ENCODE results near the gene ATP6V0E1. TPM values are rescaled to one million over a fixed set of nuclear protein-coding genes. Genes with fewer than 3 reads are reported as not detected.

The ATP6V0E1 gene
- total and polyA plus RNA-seq, 2 experiments from 2014 or later = 75.9 to 250 TPM

Small RNA genes within 50 kb of the gene (small RNA-seq; reads per million reads assigned to genes)
- gene RF00019 (ENCODE audit: low replicate concordance) (not detected), gene SNORA74B (ENCODE audit: low replicate concordance) (12.9 reads per million, percentile 97 among the genes with 10 or more reads in this experiment)

Other genes with a start within 250 kb of the ATP6V0E1 start
- gene DUSP1, start 212.6 kb upstream of the ATP6V0E1 start, total RNA-seq (2014; rRNA removed; shearing (Covaris generic)) = 12.8 and 17.2 TPM in 2 replicates
- 8.7 and 9.7 TPM in 2 replicates for gene DUSP1, start 212.6 kb upstream of the ATP6V0E1 start, polyA plus RNA-seq (2016; fragmentation: Nextera tagmentation; extraction: Ambion mirVana)
- gene ERGIC1, start 149.5 kb upstream of the ATP6V0E1 start, total RNA-seq (2014; rRNA removed; shearing (Covaris generic)) = 92.2 and 99.9 TPM in 2 replicates
- gene ERGIC1, start 149.5 kb upstream of the ATP6V0E1 start, polyA plus RNA-seq (2016; fragmentation: Nextera tagmentation; extraction: Ambion mirVana) = 21.2 and 25.2 TPM in 2 replicates
- 30.9 and 69.2 TPM in 2 replicates for gene RPL26L1, start 24.3 kb upstream of the ATP6V0E1 start, total RNA-seq (2014; rRNA removed; shearing (Covaris generic))
- gene RPL26L1, start 24.3 kb upstream of the ATP6V0E1 start, polyA plus RNA-seq (2016; fragmentation: Nextera tagmentation; extraction: Ambion mirVana) = 148 and 160 TPM in 2 replicates
- gene CREBRF, start 72.6 kb downstream of the ATP6V0E1 start, total RNA-seq (2014; rRNA removed; shearing (Covaris generic)) = 3.3 and 3.5 TPM in 2 replicates
- gene CREBRF, start 72.6 kb downstream of the ATP6V0E1 start, polyA plus RNA-seq (2016; fragmentation: Nextera tagmentation; extraction: Ambion mirVana) = 2.0 TPM in 2 replicates
- gene BNIP1, start 160.8 kb downstream of the ATP6V0E1 start, total RNA-seq (2014; rRNA removed; shearing (Covaris generic)) = 13.7 and 17.0 TPM in 2 replicates
- 9.5 and 12.1 TPM in 2 replicates for gene BNIP1, start 160.8 kb downstream of the ATP6V0E1 start, polyA plus RNA-seq (2016; fragmentation: Nextera tagmentation; extraction: Ambion mirVana)

Measured in GM23338 (cell line).